HepG2 (cell line): ENCODE data around the gene CLPX. TPM values are rescaled to one million over a fixed set of nuclear protein-coding genes. Genes with fewer than 3 reads are reported as not detected.
A peak's percentile ranks its signal among the peaks of the same experiment; 100 is the strongest.

Source experiments
- ATF7-NPFF ChIP-seq: sonication (generic); formaldehyde crosslinking; IDR thresholded peaks from 2 replicates; pipeline ENCODE4 v1.8.1; 2023; ENCODE audit warnings: mild to moderate bottlenecking, low read depth, missing genetic modification reagents, moderate library complexity
- HNRNPLL ChIP-seq: fragments of 200-400 bp; formaldehyde crosslinking; IDR thresholded peaks from 2 replicates; pipeline ENCODE4 v1.6.1; 2017; ENCODE audit warnings: mild to moderate bottlenecking, low read depth, low read length; ENCODE audit not compliant: poor library complexity, severe bottlenecking
- HOXA7 ChIP-seq: sonication (generic); formaldehyde crosslinking; IDR thresholded peaks from 2 replicates; pipeline ENCODE4 v1.8.1; 2022; ENCODE audit warnings: mild to moderate bottlenecking, missing genetic modification reagents, moderate library complexity
- MEIS1 ChIP-seq: sonication (generic); formaldehyde crosslinking; IDR thresholded peaks from 2 replicates; pipeline ENCODE4 v1.9.0; 2021; ENCODE audit warnings: mild to moderate bottlenecking, missing genetic modification reagents, moderate library complexity, borderline replicate concordance
- NCOA1 ChIP-seq: sonication (generic); formaldehyde crosslinking; IDR thresholded peaks from 2 replicates; pipeline ENCODE4 v1.9.0; 2021; ENCODE audit warnings: missing genetic modification reagents
- NFE2L1 ChIP-seq: sonication (generic); formaldehyde crosslinking; IDR thresholded peaks from 2 replicates; pipeline ENCODE4 v1.4.0; 2020; ENCODE audit warnings: missing genetic modification reagents, mild to moderate bottlenecking, borderline replicate concordance
- PCBP2 ChIP-seq: fragments of 200-400 bp; formaldehyde crosslinking; optimal IDR thresholded peaks from 2 replicates; pipeline ENCODE3; 2018; ENCODE audit warnings: low read length, low read depth; ENCODE audit not compliant: poor library complexity, severe bottlenecking
- ZFP36L2 ChIP-seq: sonication (generic); formaldehyde crosslinking; IDR thresholded peaks from 2 replicates; pipeline ENCODE4 v1.4.0; 2020; ENCODE audit warnings: missing genetic modification reagents
- ZKSCAN5 ChIP-seq: sonication (generic); formaldehyde crosslinking; IDR thresholded peaks from 2 replicates; pipeline ENCODE4 v1.5.1; 2020; ENCODE audit warnings: mild to moderate bottlenecking, missing genetic modification reagents
- ZNF235 ChIP-seq: sonication (generic); formaldehyde crosslinking; IDR thresholded peaks from 2 replicates; pipeline ENCODE4 v1.8.1; 2023; ENCODE audit warnings: mild to moderate bottlenecking, missing genetic modification reagents, borderline replicate concordance
- ZNF350 ChIP-seq: sonication (generic); formaldehyde crosslinking; IDR thresholded peaks from 2 replicates; pipeline ENCODE4 v1.4.0; 2020; ENCODE audit warnings: mild to moderate bottlenecking, low read depth, missing genetic modification reagents, borderline replicate concordance
- ZNF510 ChIP-seq: sonication (generic); formaldehyde crosslinking; IDR thresholded peaks from 2 replicates; pipeline ENCODE4 v1.4.0; 2020; ENCODE audit warnings: low read depth, mild to moderate bottlenecking, missing genetic modification reagents
- ZNF558 ChIP-seq: sonication (generic); formaldehyde crosslinking; IDR thresholded peaks from 2 replicates; pipeline ENCODE4 v1.9.0; 2022; ENCODE audit warnings: mild to moderate bottlenecking, missing genetic modification reagents, borderline replicate concordance
- ZNF572 ChIP-seq: sonication (generic); formaldehyde crosslinking; IDR thresholded peaks from 2 replicates; pipeline ENCODE4 v1.5.1; 2020; ENCODE audit warnings: mild to moderate bottlenecking, missing genetic modification reagents
- ZNF644 ChIP-seq: IDR thresholded peaks from 2 replicates; pipeline ENCODE4 v1.6.1; 2016; ENCODE audit warnings: low read depth
- ZNF772 ChIP-seq: sonication (generic); formaldehyde crosslinking; IDR thresholded peaks from 2 replicates; pipeline ENCODE4 v1.5.0; 2020; ENCODE audit warnings: mild to moderate bottlenecking, missing genetic modification reagents
- ZZZ3 ChIP-seq: sonication (generic); formaldehyde crosslinking; IDR thresholded peaks from 2 replicates; pipeline ENCODE4 v1.4.0; 2020; ENCODE audit warnings: missing genetic modification reagents, mild to moderate bottlenecking, borderline replicate concordance
- polyA plus RNA-seq, 8 experiments: library from polyadenylated mRNA; depleted of rRNA in 3 of 8; stranded (reverse) in 7 of 8; unstranded in 1 of 8; fragments of >200 nt; fragmentation: Illumina TruSeq in 4 of 8; extraction: Trizol in 4 of 8; gene quantifications; 2 replicates each; pipeline versions ENCODE4 v1.2.1 to v1.2.3, GENCODE V29; 2011 to 2016; ENCODE audit warnings: low read depth in 4 of 8, missing spikeins in 1 of 8, mixed read lengths in 1 of 8; ENCODE audit not compliant: insufficient read depth in 1 of 8
- total RNA-seq, 5 experiments: library from RNA; depleted of rRNA; stranded (reverse); fragments of >200 nt; fragmentation: Illumina TruSeq; extraction: Trizol; gene quantifications; 2 replicates each; pipeline ENCODE4 v1.2.3, GENCODE V29; 2016; ENCODE audit warnings: low read depth in 1 of 5
- TF ChIP-seq, protein P1 (sequence below): sonication (generic); formaldehyde crosslinking; IDR thresholded peaks from 2 replicates; pipeline ENCODE4 v1.5.1; 2020; ENCODE audit warnings: mild to moderate bottlenecking, missing genetic modification reagents, borderline replicate concordance
- TF ChIP-seq, protein P2 (sequence below): IDR thresholded peaks from 2 replicates; pipeline ENCODE4 v1.6.1; 2018; ENCODE audit warnings: missing genetic modification reagents
- TF ChIP-seq, protein P3 (sequence below): sonication (generic); formaldehyde crosslinking; IDR thresholded peaks from 2 replicates; pipeline ENCODE4 v1.4.0; 2020; ENCODE audit warnings: low read depth, missing genetic modification reagents
- TF ChIP-seq, protein P4 (sequence below): IDR thresholded peaks from 2 replicates; pipeline ENCODE4 v1.6.1; 2016; ENCODE audit warnings: mild to moderate bottlenecking

The CLPX gene
- total and polyA plus RNA-seq, 2 of the 13 experiments (the other 11 are each of a cell fraction or from before 2014, with no cell fraction given): 33.9 to 61.3 TPM

DNA sequence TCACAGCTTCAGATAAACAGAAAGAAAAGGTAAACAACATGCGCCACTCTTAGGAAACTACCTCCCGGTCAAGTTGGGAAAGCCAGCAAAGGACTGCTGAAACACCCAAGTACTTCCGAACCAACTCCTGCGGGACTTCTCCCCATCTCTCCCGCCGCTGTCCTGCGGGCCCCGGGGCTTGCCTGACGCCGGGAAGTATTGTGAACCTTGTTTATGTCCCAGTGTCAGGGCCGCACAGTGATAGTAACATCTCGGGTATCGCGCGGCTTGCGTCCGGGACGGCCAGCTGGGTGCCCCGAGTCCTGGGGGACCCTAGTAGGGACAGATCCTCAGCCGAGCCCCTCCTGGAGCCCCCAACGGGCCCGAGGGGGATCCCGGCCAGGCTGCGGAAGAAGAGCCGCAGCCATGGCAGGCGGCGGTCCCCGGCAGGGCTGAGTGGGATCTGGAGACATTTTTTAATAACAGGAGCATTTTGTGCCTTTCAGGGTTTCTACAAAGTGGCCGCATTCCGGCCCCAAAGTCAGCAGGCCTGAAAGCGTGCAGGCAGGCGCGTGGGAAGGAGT, 756 bp downstream of the CLPX start (continued):
- no peak for TF ChIP-seq ZFP36L2 (CRISPR knock-in tag)
- TF ChIP-seq ATF7-NPFF (CRISPR knock-in tag): no peak
- TF ChIP-seq ZNF235 (CRISPR knock-in tag): no peak
- TF ChIP-seq HOXA7 (CRISPR knock-in tag): no peak
- no peak for TF ChIP-seq PCBP2
- TF ChIP-seq, protein P1, sequence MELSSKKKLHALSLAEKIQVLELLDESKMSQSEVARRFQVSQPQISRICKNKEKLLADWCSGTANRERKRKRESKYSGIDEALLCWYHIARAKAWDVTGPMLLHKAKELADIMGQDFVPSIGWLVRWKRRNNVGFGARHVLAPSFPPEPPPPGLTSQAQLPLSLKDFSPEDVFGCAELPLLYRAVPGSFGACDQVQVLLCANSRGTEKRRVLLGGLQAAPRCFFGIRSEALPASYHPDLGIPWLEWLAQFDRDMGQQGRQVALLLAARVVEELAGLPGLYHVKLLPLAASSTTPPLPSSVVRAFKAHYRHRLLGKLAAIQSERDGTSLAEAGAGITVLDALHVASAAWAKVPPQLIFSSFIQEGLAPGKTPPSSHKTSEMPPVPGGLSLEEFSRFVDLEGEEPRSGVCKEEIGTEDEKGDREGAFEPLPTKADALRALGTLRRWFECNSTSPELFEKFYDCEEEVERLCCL (CRISPR knock-in tag): no peak
- TF ChIP-seq ZNF350 (CRISPR knock-in tag): 0 out of 2 replicates have a peak, but pooled peaks have one; percentile 50
- TF ChIP-seq, protein P2, sequence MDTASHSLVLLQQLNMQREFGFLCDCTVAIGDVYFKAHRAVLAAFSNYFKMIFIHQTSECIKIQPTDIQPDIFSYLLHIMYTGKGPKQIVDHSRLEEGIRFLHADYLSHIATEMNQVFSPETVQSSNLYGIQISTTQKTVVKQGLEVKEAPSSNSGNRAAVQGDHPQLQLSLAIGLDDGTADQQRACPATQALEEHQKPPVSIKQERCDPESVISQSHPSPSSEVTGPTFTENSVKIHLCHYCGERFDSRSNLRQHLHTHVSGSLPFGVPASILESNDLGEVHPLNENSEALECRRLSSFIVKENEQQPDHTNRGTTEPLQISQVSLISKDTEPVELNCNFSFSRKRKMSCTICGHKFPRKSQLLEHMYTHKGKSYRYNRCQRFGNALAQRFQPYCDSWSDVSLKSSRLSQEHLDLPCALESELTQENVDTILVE (CRISPR knock-in tag): no peak
- TF ChIP-seq ZNF772 (CRISPR knock-in tag): 0 out of 2 replicates have a peak, but pooled peaks have one; percentile 10
- TF ChIP-seq, protein P3, sequence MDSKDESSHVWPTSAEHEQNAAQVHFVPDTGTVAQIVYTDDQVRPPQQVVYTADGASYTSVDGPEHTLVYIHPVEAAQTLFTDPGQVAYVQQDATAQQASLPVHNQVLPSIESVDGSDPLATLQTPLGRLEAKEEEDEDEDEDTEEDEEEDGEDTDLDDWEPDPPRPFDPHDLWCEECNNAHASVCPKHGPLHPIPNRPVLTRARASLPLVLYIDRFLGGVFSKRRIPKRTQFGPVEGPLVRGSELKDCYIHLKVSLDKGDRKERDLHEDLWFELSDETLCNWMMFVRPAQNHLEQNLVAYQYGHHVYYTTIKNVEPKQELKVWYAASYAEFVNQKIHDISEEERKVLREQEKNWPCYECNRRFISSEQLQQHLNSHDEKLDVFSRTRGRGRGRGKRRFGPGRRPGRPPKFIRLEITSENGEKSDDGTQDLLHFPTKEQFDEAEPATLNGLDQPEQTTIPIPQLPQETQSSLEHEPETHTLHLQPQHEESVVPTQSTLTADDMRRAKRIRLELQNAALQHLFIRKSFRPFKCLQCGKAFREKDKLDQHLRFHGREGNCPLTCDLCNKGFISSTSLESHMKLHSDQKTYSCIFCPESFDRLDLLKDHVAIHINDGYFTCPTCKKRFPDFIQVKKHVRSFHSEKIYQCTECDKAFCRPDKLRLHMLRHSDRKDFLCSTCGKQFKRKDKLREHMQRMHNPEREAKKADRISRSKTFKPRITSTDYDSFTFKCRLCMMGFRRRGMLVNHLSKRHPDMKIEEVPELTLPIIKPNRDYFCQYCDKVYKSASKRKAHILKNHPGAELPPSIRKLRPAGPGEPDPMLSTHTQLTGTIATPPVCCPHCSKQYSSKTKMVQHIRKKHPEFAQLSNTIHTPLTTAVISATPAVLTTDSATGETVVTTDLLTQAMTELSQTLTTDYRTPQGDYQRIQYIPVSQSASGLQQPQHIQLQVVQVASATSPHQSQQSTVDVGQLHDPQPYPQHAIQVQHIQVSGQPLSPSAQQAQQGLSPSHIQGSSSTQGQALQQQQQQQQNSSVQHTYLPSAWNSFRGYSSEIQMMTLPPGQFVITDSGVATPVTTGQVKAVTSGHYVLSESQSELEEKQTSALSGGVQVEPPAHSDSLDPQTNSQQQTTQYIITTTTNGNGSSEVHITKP (CRISPR knock-in tag): no peak
- no peak for TF ChIP-seq NFE2L1 (CRISPR knock-in tag)
- TF ChIP-seq ZKSCAN5 (CRISPR knock-in tag): no peak
- no peak for TF ChIP-seq ZZZ3
- TF ChIP-seq ZNF558 (CRISPR knock-in tag): no peak
- no peak for TF ChIP-seq MEIS1 (CRISPR knock-in tag)
- no peak for TF ChIP-seq ZNF572 (CRISPR knock-in tag)
- TF ChIP-seq, protein P4, sequence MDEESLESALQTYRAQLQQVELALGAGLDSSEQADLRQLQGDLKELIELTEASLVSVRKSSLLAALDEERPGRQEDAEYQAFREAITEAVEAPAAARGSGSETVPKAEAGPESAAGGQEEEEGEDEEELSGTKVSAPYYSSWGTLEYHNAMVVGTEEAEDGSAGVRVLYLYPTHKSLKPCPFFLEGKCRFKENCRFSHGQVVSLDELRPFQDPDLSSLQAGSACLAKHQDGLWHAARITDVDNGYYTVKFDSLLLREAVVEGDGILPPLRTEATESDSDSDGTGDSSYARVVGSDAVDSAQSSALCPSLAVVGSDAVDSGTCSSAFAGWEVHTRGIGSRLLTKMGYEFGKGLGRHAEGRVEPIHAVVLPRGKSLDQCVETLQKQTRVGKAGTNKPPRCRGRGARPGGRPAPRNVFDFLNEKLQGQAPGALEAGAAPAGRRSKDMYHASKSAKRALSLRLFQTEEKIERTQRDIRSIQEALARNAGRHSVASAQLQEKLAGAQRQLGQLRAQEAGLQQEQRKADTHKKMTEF (CRISPR knock-in tag): no peak; the same call in 1 of the 2 replicates
- TF ChIP-seq NCOA1 (CRISPR knock-in tag): 0 out of 2 replicates have a peak, but pooled peaks have one; percentile 12
- peak; percentile 47 for TF ChIP-seq HNRNPLL
- TF ChIP-seq ZNF510: no peak
- 0 out of 2 replicates have a peak, but pooled peaks have one; percentile 9 for TF ChIP-seq ZNF644
